K562 (cell line): ENCODE data around the gene ZNHIT6. TPM values are rescaled to one million over a fixed set of nuclear protein-coding genes. Genes with fewer than 3 reads are reported as not detected.

Experiments
- polyA plus RNA-seq, 8 experiments: library from polyadenylated mRNA; depleted of rRNA in 4 of 8; stranded (reverse) in 5 of 8; unstranded in 3 of 8; fragments of >200 nt; fragmentation: Nextera tagmentation in 2 of 8; fragmentation: Illumina TruSeq in 1 of 8; extraction: Ambion mirVana in 2 of 8; extraction: Trizol in 1 of 8; gene quantifications; 2 replicates each; pipeline versions ENCODE4 v1.2.1 to v1.2.3, GENCODE V29; 2011 to 2014; ENCODE audit warnings: inconsistent platforms in 1 of 8, missing spikeins in 1 of 8
- total RNA-seq, 7 experiments: library from RNA; depleted of rRNA in 6 of 7; stranded (reverse); fragments of >200 nt in 6 of 7; fragmentation: Illumina TruSeq in 2 of 7; extraction: Trizol in 2 of 7; gene quantifications; 2 replicates each; pipeline versions ENCODE4 v1.2.1 to v1.2.3, GENCODE V29; 2011 to 2021; ENCODE audit warnings: low replicate concordance in 1 of 7

ZNHIT6 gene
- total and polyA plus RNA-seq, 9 of the 15 experiments (the other 6 are each of a cell fraction or from before 2014, with no cell fraction given) = 15.4 to 37.6 (median 21.7) TPM

Other genes starting within 250 kb of the ZNHIT6 start
- 0.08 and 0.18 TPM in 2 replicates for gene DDAH1, start 243.3 kb downstream of the ZNHIT6 start, total RNA-seq (2014; rRNA removed)
- gene DDAH1, start 243.3 kb downstream of the ZNHIT6 start, total RNA-seq (2014; rRNA removed; fragmentation: Illumina TruSeq; extraction: Trizol) = 0.06 and 0.11 TPM in 2 replicates
- gene DDAH1, start 243.3 kb downstream of the ZNHIT6 start, total RNA-seq (2015; rRNA removed; fragmentation: Illumina TruSeq; extraction: Trizol) = 0.04 and 0.07 TPM in 2 replicates
- gene DDAH1, start 243.3 kb downstream of the ZNHIT6 start, total RNA-seq (2021) = 0.24 and 0.27 TPM in 2 replicates
- 0.13 and 0.19 TPM in 2 replicates for gene DDAH1, start 243.3 kb downstream of the ZNHIT6 start, polyA plus RNA-seq (2011; rRNA removed)
- 0.08 and 0.10 TPM in 2 replicates for gene DDAH1, start 243.3 kb downstream of the ZNHIT6 start, polyA plus RNA-seq (2014; fragmentation: Illumina TruSeq; extraction: Trizol)
- gene DDAH1, start 243.3 kb downstream of the ZNHIT6 start, polyA plus RNA-seq (2014; fragmentation: Nextera tagmentation; extraction: Ambion mirVana) = under 1 TPM; 0.04 to 0.10 TPM
- 0.08 TPM in 1 of 2 replicates, not detected in the other for gene DDAH1, start 243.3 kb downstream of the ZNHIT6 start, polyA plus RNA-seq (2014; rRNA removed)
- gene CCN1, start 127.7 kb downstream of the ZNHIT6 start, total RNA-seq (2014; rRNA removed) = 0.27 and 1.0 TPM in 2 replicates
- gene CCN1, start 127.7 kb downstream of the ZNHIT6 start, total RNA-seq (2014; rRNA removed; fragmentation: Illumina TruSeq; extraction: Trizol) = 1.2 and 1.5 TPM in 2 replicates
- 0.62 and 0.64 TPM in 2 replicates for gene CCN1, start 127.7 kb downstream of the ZNHIT6 start, total RNA-seq (2015; rRNA removed; fragmentation: Illumina TruSeq; extraction: Trizol)
- gene CCN1, start 127.7 kb downstream of the ZNHIT6 start, total RNA-seq (2021) = 3.8 and 4.2 TPM in 2 replicates
- gene CCN1, start 127.7 kb downstream of the ZNHIT6 start, polyA plus RNA-seq (2011; rRNA removed) = 0.31 and 0.59 TPM in 2 replicates
- gene CCN1, start 127.7 kb downstream of the ZNHIT6 start, polyA plus RNA-seq (2014; fragmentation: Illumina TruSeq; extraction: Trizol) = 1.5 and 2.8 TPM in 2 replicates
- under 1 TPM; 0.41 to 0.53 TPM for gene CCN1, start 127.7 kb downstream of the ZNHIT6 start, polyA plus RNA-seq (2014; fragmentation: Nextera tagmentation; extraction: Ambion mirVana)
- 1.7 and 4.2 TPM in 2 replicates for gene CCN1, start 127.7 kb downstream of the ZNHIT6 start, polyA plus RNA-seq (2014; rRNA removed)